CD4-positive, alpha-beta T cell treated with Interleukin-21 for 1 hour (primary cell): ENCODE data around the gene STARD10.
"Not testable (repeated sequence)": the region's sequence is repeated elsewhere in the genome, so short reads cannot be mapped to it uniquely, and the experiment has no call there.

Experiments
- DNase-seq: peaks from one replicate; pipeline ENCODE4 v3.0.0-alpha.2; 2020

Gene STARD10

DNA sequence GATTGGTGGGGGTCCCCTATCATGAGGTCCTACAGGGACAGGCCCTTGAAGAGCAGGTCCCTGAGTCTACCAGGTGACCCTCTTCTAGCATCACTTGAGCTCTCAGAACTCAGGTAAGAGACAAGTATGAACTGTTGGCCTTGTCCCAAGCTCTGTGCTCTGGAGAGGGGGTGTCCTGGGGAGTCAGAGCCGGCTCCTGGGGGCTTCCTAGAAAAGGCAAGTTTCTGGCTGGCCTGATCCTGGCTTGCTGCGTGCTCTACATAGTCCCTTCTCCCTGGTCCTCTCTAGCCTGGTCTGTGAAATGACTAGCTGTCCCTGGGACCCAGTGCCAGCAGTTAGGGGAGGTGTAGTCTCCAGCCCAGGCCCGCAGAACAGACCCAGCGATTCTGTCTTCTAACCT is 31.8 kb upstream of the STARD10 start:
- no peak for DNase-seq

DNA sequence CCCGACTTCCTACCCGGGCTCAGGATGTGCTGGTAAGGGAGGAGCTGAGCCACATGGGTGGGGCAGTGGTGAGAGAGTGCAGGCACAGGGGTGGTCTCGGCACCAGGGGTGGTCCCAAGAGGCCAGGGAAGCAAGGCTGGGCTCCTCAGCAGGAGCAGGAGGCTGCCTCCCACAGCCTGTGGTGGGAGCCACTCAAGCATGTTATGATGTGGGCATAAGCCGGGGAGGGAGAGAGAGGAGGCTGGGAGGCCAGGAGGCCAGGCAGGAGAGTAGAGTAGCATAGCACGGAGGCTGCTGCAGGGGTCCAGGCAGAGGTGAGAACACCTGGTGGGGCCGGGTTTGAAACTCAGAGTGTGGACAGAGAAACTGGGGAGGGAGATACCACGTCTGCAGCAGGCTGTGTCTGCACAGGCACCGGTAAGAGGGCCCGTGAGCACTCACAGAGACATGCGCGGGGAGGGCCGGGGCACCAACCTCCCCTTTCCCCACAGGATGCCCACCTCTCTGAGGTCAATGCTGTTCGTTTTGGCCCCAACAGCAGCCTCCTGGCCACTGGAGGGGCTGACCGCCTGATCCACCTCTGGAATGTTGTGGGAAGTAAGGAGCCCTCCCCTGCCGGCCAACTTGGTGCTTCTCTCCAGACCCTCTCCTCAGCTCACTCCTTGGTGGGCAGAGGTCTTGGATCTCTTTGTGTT is 31.1 kb upstream of the STARD10 start:
- DNase-seq = no peak

DNA sequence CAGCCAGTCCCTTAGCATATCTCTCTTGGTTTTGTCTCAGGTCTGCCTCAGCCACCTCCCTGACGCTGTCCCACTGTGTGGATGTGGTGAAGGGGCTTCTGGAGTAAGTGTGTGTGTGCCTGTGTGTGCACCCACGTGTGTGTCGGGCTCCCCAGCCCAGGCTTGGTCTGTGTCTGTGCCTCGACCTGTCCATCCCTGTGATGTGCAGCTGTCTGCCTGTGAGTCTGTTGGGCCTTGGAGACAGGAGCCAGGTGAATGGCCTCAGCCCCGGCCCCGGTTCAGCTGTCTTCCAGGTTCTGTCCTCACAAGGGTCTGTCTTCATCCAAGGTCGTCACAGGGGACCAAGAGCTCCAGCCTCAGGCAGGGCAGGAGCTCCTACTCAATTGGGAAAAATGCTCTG is 30.2 kb upstream of the STARD10 start:
- DNase-seq = no peak

DNA sequence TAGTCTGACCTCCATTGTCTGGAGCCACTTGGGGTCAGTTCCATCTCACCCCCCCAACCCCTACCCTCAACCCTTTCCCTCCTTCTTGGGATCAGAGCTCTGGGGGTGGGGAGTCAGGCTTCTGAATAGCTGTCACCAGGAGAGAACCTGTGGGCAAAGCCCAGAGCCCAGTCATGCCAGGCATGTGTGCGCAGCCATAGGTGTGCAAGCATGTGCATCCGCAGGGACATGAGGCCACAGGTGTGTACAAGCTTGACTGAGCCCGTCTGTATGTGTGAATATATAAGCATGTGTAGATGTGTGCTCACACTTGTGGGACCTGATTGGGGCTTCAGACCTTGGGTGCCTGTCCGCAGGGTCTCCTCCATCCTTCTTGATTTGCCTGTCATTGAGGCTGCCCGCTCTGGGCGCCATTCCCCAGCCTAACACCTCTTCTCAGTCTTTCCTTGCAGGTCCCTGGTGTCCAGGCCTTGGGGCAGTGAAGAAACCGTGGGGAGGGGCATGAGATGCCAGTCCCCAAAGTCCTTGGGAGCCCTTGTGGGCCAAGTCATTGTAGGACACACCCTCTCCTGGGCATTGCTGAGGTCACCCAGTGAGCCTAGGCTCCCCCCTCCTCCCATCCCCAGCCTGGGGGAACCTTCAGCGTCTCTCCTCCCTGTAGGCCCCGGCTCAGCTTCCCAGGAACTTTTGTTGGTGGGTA is 29.4 kb upstream of the STARD10 start:
- no peak for DNase-seq

DNA sequence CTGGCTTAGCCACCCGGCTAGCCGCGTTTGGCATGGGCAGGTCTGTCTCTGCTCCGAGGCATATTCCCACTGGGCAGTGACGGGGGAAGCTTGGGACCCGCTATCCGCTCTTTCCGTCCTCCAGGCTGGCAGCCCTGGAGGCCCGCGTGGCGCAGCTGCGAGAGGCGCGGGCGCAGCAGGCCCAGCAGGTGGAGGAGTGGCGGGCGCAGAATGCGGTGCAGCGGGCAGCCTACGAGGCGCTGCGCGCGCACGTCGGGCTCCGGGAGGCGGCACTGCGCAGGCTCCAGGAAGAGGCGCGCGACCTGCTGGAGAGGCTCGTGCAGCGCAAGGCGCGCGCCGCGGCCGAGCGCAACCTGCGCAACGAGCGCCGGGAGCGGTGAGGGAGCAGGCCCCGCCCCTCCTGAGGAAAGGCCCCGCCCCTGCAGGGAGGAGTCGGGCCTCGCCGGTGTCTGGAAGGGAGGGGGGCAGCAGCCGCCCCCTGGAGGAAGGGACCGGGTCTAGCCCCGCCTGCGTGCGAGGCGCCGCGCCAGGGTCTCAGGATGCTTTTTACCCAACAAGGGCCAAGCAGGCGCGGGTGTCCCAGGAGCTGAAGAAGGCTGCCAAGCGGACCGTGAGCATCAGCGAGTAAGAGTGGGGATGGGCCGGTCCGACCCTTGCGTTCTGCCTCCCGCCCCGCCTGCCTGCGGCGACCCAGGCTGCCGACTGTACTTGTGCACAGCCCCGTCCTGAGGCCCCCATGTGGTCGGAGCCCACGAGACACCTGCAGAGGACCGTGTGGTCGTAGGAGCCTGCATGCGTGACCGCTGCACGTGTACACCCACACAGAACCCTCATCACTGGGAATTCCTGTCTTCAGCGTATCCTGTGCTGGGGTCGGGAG is 28.3 kb upstream of the STARD10 start:
- DNase-seq = peak; percentile 95

DNA sequence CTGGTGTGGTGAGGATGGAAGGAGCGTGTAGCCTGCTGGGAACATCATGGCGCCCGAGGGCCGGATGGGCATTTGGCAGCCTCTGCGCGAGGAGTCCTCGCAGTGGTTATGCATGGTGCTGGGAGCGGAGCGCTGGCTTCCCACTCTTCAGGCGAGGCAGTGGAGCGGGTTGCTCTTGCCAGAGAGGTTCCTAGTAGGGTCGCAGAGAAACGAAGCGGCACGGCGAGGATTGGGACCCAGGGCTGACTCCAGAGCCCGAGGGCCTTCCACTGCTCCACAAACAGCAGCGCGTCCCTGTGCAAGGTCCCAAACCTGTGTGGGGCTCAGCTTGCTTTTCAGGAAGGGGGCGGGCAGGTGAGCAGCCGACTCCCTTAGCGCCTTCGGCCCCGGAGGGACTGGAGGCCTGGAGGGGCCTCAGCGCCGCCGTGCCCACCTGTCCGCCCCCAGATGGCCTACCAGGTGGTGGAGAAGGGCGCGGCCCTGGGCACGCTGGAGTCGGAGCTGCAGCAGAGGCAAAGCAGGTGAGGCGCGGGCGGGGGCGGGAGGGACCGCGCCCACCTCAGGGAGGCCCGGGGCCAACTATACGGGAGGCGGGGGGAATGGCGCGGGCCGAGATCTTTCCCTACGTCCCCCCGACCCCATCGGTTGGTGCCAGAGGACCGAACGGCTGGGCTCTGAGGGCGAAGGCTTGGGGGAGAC is 27.5 kb upstream of the STARD10 start:
- no peak for DNase-seq

DNA sequence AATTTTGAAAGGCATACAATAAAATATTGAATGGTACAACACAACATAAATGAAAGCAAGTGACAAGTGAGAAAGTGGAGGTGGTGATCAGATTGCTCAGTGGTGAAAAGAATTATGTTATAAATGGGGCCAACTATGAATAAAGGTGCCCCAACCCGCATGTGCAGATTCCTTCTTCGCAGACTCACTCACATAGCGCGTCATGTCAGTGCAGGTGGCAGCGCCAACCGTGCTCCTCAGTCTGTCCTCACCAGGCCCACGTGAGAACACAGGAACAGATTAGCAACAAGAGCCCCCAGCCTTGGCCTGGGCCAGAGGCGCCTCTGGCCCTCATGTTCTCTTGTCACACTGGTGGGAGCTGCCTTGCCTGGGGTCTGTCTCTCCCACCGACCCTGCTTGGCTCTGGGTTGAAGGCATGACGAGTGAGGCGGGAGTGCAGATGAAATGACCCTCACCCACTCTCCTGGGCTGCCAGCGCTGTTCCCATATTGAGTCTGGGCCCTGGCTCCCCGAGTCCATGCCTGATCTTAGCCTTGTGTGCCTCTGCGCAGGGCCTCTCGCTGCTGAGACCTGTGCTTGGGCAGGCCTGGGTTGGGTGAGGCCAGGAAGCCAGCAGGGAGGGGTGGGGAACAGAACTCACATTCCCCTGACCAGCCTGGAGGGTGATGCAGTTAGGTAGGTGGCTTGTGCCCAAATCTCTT is 26.7 kb upstream of the STARD10 start:
- DNase-seq = no peak

DNA sequence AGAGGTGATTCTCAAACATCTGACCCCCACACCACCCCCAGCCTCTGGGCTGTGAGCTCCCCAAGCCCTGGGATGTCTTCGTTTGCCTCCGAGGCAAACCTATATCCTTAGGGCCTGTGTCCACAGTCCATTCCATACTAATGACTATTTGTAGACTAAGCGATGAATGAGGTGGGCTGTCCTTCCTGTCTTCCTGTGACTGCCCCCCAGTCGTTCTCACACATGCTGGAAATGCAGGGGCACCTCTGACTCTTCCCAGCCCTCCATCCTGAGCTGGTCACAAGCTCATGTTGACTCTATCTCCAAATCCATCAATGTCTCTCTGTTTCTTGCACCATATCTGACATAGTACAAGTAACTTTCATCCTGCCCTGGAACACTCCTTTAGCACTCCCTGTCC is 25.1 kb upstream of the STARD10 start:
- no peak for DNase-seq

DNA sequence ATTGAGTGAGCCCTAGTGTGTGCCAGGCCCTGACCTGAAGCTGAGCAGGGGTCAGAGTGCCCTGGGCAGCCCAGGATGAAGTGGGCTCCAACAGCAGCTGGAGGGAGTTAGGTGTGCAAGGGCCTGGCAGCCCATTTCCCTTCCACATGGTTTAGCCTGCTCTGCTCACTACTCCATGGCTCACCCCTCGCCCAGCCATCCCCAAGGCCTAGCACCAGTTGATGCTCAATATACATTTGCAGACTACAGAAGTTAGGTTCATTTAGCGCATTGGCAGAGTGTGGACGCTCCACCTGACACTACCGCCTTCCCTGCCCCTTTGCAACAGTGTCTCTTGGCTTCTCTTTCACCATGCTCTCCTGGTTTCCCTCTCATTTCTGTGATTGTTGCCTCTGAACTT is 24.1 kb upstream of the STARD10 start:
- no peak for DNase-seq

DNA sequence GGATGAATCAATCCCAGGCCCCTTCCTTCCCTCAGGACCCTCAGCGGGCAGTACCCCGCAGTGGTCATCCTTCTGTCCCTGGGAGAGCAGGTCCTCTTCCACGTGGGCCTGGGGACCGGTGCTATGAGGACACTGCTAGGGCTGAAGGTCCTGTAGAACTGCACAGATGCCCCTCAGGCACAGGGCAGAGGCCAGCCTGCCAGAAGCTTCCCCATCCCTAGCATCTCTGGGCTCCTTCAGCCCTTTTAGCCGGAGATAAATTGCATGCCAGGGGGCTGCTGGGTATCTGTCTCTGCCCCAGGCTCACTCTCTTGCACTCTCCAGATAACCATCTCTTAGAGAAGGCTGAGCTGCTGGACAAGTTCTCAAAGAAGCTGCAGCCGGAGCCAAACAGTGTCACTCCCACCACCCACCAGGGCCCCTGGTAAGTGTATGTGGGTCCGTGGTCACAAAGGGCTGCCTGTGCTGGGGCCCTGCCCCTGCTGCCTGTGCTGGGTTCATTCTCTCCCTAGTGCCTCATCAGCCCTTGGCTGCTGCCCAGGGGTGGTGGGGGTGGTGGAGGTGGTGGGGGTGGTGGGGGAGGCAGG is 22.6 kb upstream of the STARD10 start:
- DNase-seq = no peak

DNA sequence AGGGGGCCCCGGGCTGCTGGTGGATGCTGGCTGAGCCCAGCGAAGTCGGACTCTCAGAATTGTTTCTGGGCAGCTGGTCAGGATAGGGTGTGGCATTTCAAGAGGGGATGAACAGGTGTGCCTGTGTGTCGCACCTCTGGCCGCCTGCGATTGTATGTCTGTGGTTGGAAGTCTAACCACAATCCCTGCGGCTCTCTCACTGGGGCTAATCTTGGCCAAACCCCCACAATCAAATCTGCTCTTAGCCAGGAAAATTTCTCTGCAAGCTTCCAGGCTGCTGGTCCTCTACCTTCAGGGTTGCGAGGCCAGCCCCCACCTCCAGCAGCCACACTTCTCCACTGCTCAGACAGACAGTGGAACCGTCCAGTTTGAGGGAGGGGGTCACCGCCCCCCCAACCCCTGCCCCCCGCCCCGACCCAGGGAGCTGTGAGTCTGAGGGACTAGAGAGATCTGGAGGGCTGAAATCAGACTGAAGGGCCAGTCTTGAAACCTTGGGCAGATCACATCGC is 21.3 kb upstream of the STARD10 start:
- no peak for DNase-seq

DNA sequence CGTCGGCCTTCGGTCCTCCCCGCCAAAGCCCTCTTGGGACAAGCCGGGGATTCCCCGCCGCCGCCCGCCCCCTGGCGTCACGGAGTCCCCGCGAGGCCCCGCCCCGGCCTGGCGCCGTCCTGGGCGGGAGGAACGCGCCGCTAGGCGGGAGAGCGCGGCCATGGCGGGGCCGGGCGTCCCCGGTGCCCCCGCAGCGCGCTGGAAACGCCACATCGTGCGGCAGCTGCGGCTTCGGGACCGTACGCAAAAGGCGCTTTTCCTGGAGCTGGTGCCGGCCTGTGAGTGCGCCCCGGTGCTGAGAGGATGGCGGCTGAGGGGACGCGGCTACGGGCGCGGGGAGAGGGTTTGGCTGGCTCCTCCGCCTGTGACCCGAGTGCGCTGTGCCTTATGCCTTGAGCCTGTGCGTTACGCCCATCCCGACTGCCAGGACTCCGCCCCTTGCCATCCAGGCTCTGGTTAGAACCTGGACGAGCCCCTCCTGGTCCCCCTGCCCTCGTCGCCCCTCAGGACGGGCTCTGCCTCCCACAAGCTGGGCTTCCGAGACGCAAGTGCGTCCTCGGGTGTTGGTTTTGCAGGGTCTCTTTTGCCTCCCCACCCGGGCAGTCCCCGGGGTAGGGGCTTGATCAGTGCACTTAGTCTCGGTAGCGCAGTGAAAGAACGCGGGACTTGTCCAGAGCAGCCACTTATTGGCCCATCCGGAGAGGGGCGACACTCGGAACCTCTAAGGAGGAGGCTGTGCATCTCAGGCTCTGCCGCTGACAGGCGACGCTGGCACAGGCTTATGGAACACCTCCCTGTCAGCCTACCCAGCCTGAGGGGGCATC is 20.7 kb upstream of the STARD10 start, which contains the start of gene ATG16L2:
TSS of gene ATG16L2 (plus strand) at position 126 of the 824 bp plus-strand sequence. CDS start at position 161, 35 bp downstream.
- peak; percentile 90 for DNase-seq

DNA sequence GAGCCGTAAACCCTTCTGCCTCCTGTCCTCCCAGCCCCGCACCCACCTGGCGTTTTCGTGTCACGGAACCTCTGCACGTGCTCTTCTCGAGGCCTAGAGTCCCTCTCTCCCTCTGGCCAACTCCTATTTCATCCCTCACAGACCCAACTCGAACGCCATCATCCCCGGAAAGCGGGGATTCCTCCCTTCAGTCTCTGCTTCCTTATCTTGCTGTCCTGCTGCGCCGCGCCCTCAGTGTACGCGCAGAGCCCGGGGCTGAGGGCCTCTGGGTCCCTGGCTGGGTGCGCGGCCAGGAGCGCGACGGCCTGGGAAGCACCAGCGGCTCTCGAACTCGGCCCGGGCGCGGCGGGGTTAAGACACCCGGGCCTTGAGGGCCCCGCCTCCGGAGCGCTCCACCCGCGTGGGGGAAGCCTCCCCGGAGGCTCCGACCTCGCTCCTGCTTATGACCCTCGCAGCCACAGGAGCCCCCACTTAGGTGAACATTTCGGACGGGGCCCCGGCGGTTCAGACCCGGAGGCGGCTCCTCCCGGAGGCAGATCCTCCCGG is 20.0 kb upstream of the STARD10 start:
- DNase-seq = no peak

DNA sequence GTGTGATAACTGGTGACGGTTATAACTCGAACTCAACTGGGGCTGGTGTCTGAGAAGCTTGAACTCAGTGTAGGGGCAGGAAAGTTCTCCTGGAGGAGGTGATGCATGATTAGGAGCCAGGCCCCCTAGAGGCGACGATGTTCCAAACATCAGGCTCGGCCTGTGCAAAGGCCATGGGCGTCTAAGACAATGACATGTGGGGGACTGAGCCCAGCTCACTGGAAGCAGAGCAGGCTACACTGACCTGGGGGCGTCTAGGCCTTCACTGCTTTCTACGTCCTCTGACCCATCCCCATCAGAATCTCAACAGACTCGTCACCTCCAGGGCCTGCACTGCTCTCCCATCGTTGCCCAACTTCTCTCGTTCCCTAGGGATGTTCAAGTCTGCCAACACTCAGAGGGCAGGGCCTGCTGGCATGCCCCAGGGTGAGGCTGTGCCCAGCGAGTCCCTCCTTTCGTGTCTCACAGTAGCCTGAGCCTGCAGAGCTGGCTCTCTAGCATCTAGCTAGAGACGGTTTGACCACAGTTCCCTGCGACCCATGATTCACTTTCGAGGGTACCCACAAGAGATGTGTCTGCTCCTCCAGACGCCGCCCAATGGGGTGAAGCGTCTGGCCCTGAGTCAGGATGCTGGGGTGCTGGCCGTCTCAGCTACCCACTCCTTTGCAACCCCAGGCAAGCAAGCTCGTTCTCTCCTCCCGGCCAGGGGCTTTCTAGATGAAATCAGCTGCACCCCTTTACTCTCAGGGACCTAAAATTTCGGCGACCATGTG is 19.3 kb upstream of the STARD10 start:
- DNase-seq = peak; percentile 78

DNA sequence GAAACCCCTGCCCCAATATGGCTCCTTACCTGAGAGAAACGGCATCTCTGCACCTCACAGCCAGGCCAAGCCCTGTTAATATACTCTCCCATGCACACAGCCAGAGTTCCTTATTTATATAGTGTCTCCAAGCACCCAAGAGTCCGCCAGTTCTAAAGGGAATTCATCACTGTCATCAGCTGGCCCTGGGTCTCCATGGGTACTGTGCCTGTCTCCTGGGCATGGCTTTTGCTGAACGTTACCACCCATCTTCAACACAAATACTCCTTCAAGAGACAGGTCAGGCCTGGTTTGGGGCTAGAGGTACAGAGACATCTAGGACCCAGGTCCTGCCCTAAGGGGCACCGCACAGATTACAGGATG is 18.7 kb upstream of the STARD10 start:
- DNase-seq = no peak

DNA sequence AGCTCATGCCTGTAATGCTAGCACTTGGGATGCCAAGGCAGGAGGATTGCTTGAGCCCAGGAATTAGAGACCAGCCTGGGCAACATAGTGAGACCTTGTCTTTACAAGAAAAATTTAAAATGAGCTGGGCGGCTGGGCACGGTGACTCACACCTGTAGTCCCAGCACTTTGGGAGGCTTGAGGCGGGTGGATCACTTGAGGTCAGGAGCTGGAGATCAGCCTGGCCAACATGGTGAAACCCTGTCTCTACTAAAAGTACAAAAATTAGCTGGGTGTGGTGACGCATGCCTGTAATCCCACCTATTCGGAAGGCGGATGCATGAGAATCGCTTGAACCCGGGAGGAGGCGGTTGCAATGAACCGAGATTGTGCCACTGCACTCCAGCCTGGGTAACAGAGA is 17.8 kb upstream of the STARD10 start:
- not testable (repeated sequence) for DNase-seq

DNA sequence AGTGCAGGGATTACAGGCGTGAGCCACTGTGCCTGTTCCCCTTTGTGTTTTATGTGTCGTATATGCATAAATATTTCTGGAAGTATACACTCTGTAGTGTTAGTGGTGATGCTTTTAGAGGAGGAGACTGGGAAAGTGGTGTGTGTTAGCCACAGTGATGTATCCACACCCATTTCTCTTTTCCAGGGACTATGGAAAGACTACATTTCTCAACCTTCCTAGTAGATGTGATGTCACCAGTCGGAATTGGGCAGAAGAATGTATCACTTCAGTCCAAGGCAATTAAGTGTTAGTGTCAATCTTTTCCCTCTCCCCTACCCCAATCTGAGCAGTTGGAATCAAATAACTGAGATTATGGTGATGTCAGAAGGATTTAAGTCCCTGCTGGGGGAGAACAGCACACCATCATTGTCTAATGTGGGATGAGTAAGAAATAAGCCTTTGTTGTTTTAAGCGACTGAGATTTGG is 14.5 kb upstream of the STARD10 start:
- no peak for DNase-seq

DNA sequence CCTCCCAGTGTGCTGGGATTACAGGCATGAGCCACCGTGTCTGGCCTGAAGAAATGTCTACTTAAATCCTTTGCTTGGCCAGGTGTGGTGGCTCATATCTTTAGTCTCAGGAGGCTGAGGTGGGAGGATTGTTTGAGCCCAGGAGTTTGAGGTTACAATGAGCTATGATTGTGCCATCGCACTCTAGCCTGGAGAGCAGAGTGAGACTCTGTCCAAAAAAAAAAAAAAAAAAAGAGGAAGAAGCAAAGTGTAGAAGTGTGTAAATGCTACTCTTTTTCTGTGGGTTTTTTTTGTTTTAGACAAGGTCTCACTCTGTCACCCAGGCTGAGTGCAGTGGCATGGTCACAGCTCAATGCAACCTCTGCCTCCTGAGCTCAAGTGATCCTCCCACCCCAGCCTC is 13.9 kb upstream of the STARD10 start:
- DNase-seq = no peak

DNA sequence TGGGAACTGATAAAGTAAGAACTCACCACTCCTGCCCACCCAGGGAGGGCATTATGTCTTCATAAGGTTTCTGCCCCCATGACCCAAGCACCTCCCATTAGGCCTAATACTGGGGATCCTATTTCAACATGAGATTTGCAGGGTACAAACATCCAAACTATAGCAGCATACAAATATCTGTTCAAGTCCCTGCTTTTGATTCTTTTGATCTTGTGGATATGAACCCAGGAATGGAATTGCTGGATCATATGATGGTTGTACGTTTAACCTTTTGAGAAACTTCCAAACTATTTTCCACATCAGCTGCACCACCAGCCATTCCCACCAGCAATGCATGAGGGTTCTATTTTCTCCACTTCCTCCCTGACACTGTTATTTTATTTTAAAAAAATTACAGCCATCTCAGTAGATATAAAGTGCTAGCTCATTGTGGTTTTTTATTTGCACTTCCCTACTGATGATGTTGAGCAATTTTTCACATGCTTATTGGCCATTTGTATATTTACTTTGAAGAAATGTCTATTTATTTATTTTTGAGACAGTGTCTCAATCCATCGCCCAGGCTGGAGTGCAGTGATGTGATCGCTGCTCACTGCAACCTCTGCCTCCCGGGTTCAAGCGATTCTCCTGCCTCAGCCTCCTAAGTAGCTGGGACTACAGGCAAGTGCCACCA is 13.3 kb upstream of the STARD10 start:
- DNase-seq = no peak
